GM12878 (cell line): Measurements from ENCODE around the gene ATP6V1A. TPM values are rescaled to one million over a fixed set of nuclear protein-coding genes. Genes with fewer than 3 reads are reported as not detected.
A peak's percentile ranks its signal among the peaks of the same experiment; 100 is the strongest.

ENCODE experiments used
- BCL11A ChIP-seq: IDR thresholded peaks from 2 replicates; pipeline ENCODE4 v1.6.1; 2011; ENCODE audit warnings: low read depth, low read length
- CBX3 ChIP-seq: fragments of 200-600 bp; sonication (generic); IDR thresholded peaks from 2 replicates; pipeline ENCODE4 v1.6.1; 2016; ENCODE audit warnings: low read depth, borderline replicate concordance
- CEBPB ChIP-seq, 2 experiments: fragments of 150-350 bp in 1 of 2; IDR thresholded peaks; 2 replicates each; pipeline ENCODE4 v1.6.1; 2012 to 2014; ENCODE audit warnings: low read depth in 2 of 2, low read length in 2 of 2, borderline replicate concordance in 1 of 2, inconsistent platforms in 1 of 2
- CTCF ChIP-seq, 3 experiments: IDR thresholded peaks in 2 of 3; conservative IDR thresholded peaks in 1 of 3; 2 replicates each; pipeline ENCODE4 v1.5.1; 2011; ENCODE audit warnings: low read depth in 3 of 3, low read length in 3 of 3, mild to moderate bottlenecking in 3 of 3, control low read depth in 2 of 3, moderate library complexity in 2 of 3, inconsistent platforms in 1 of 3, mixed read lengths in 1 of 3; ENCODE audit not compliant: control insufficient read depth in 2 of 3, insufficient read depth in 1 of 3; ENCODE audit errors: extremely low read depth in 1 of 3
- EED ChIP-seq: sonication (generic); IDR thresholded peaks from 2 replicates; pipeline ENCODE4 v1.6.1; 2016; ENCODE audit warnings: antibody characterized with exemption, low read depth
- GABPA ChIP-seq: IDR thresholded peaks from 2 replicates; pipeline ENCODE4 v1.6.1; 2014; ENCODE audit warnings: antibody characterized with exemption, low read depth, mild to moderate bottlenecking, inconsistent platforms
- IRF4 ChIP-seq: IDR thresholded peaks from 2 replicates; pipeline ENCODE4 v1.6.1; 2011; ENCODE audit warnings: low read depth, low read length
- JUNB ChIP-seq: IDR thresholded peaks from 2 replicates; pipeline ENCODE4 v1.6.1; 2016; ENCODE audit warnings: antibody characterized with exemption, mild to moderate bottlenecking
- JUND ChIP-seq: IDR thresholded peaks from 2 replicates; pipeline ENCODE4 v1.6.1; 2012; ENCODE audit warnings: low read depth, mild to moderate bottlenecking, low read length, improper control_type of control experiment, moderate library complexity
- MTA2 ChIP-seq: fragments of 450-650 bp; IDR thresholded peaks from 2 replicates; pipeline ENCODE4 v1.6.1; 2016; ENCODE audit warnings: low read depth, mild to moderate bottlenecking, moderate library complexity
- NBN ChIP-seq: fragments of 450-650 bp; IDR thresholded peaks from 2 replicates; pipeline ENCODE4 v1.6.1; 2016
- NFYB ChIP-seq: IDR thresholded peaks from 2 replicates; pipeline ENCODE4 v1.6.1; 2011; ENCODE audit warnings: low read depth, mild to moderate bottlenecking, low read length, improper control_type of control experiment, moderate library complexity; ENCODE audit not compliant: insufficient read depth
- PKNOX1 ChIP-seq: fragments of 450-650 bp; IDR thresholded peaks from 2 replicates; pipeline ENCODE4 v1.6.1; 2016; ENCODE audit warnings: mild to moderate bottlenecking
- POLR2A ChIP-seq: IDR thresholded peaks from 2 replicates; pipeline ENCODE4 v1.6.1; 2011; ENCODE audit warnings: low read depth, mild to moderate bottlenecking, low read length
- RELA ChIP-seq: fragments of 450-650 bp; IDR thresholded peaks from 2 replicates; pipeline ENCODE4 v1.8.0; 2014; ENCODE audit warnings: borderline replicate concordance; ENCODE audit not compliant: partially characterized antibody
- SIX5 ChIP-seq: IDR thresholded peaks from 2 replicates; pipeline ENCODE4 v1.6.1; 2011; ENCODE audit warnings: mild to moderate bottlenecking, low read depth, low read length, moderate library complexity; ENCODE audit not compliant: severe bottlenecking
- STAT1 ChIP-seq: fragments of 450-650 bp; conservative IDR thresholded peaks from 2 replicates; pipeline ENCODE4 v1.6.1; 2014; ENCODE audit warnings: antibody characterized with exemption, mild to moderate bottlenecking
- TAF1 ChIP-seq: IDR thresholded peaks from 2 replicates; pipeline ENCODE4 v1.6.1; 2011; ENCODE audit warnings: mild to moderate bottlenecking, low read depth, low read length, borderline replicate concordance
- TCF3 ChIP-seq: IDR thresholded peaks from 2 replicates; pipeline ENCODE4 v1.6.1; 2012; ENCODE audit warnings: low read depth, mild to moderate bottlenecking, low read length, borderline replicate concordance; ENCODE audit not compliant: insufficient read depth
- ZBTB40 ChIP-seq: fragments of 450-650 bp; IDR thresholded peaks from 2 replicates; pipeline ENCODE4 v1.6.1; 2016; ENCODE audit warnings: mild to moderate bottlenecking, moderate library complexity, borderline replicate concordance
- ZNF24 ChIP-seq: fragments of 450-650 bp; IDR thresholded peaks from 2 replicates; pipeline ENCODE4 v1.6.1; 2017; ENCODE audit warnings: antibody characterized with exemption, mild to moderate bottlenecking
- polyA plus RNA-seq, 11 experiments: library from polyadenylated mRNA; depleted of rRNA in 4 of 11; unstranded in 6 of 11; stranded (reverse) in 5 of 11; fragments of >200 nt; fragmentation: Nextera tagmentation in 4 of 11; fragmentation: Illumina TruSeq in 1 of 11; extraction: Ambion mirVana in 4 of 11; extraction: Trizol in 1 of 11; gene quantifications; 1 replicate in 1 of 11; 2 replicates in 10 of 11; pipeline versions ENCODE4 v1.2.1 to v1.2.3, GENCODE V29; 2011 to 2016; ENCODE audit warnings: inconsistent platforms in 2 of 11, missing spikeins in 2 of 11, low read depth in 1 of 11
- total RNA-seq, 4 experiments: library from RNA; depleted of rRNA in 3 of 4; stranded (reverse); fragments of >200 nt in 3 of 4; fragmentation: Illumina TruSeq in 1 of 4; extraction: Trizol in 1 of 4; gene quantifications; 2 replicates each; pipeline versions ENCODE4 v1.2.1 to v1.2.3, GENCODE V29; 2013 to 2021

ATP6V1A gene
- total and polyA plus RNA-seq, 10 of the 15 experiments (the other 5 are each of a cell fraction or from before 2014, with no cell fraction given): 22.4 to 65.8 (median 47.7) TPM

DNA sequence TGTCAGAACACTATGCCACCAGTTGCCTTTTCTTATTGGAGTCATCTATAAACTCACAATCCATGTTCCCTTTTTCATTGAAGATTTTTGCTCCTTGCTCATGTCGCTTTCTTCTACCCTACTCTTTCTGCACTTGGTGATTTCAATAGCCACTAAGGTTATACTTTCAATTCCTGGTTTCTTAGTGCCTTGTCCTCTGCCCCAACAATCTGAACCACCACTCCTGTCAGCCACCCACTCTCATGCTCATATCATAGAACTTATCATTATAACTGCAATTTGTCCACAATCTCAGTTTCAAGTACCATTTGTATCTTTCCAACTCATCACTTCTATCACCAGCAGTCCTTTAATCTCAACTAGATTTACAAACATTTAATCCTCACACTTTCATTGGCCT, 81.8 kb downstream of the ATP6V1A start (continued):
- TF ChIP-seq ZBTB40 (no peak), GABPA (no peak), BCL11A (peak; percentile 44; the same call in 1 of the 2 replicates), CEBPB (IDR thresholded peaks at IDR 0.05; ENCODE audit: borderline replicate concordance in 1 of 2, low read depth in 2 of 2, low read length in 2 of 2) (no peak), CBX3 (no peak), TAF1 (no peak), POLR2A (no peak), JUND (no peak), JUNB (0 out of 2 replicates have a peak, but pooled peaks have one; percentile 23), ZNF24 (no peak; the same call in 1 of the 2 replicates), RELA (no peak), EED (0 out of 2 replicates have a peak, but pooled peaks have one; percentile 27), CTCF (IDR thresholded peaks at IDR 0.05 in 2 of 3, conservative IDR thresholded peaks at IDR 0.05 in 1 of 3; ENCODE audit: control insufficient read depth in 2 of 3, extremely low read depth in 1 of 3, insufficient read depth in 1 of 3, low read depth in 3 of 3, low read length in 3 of 3) (no peak), PKNOX1 (peak; percentile 40; the same call in 1 of the 2 replicates), STAT1 (no peak), SIX5 (no peak), NBN (peak; percentile 57; the same call in 1 of the 2 replicates), IRF4 (0 out of 2 replicates have a peak, but pooled peaks have one; percentile 16), MTA2 (peak; percentile 37; the same call in 1 of the 2 replicates), NFYB (no peak), TCF3 (no peak)
- TF ChIP-seq, all 136 proteins: peak for 10
